DND-41 (cell line): ENCODE measurements around the gene CPE.
A peak's percentile ranks its signal among the peaks of the same experiment; 100 is the strongest.

ENCODE experiments used
- EZH2 ChIP-seq: IDR thresholded peaks from 3 replicates; pipeline ENCODE4 v1.6.1; 2012; ENCODE audit warnings: borderline replicate concordance, low read depth, mild to moderate bottlenecking, moderate library complexity, low read length, inconsistent platforms; ENCODE audit not compliant: severe bottlenecking
- TF ChIP-seq, protein P1 (sequence below): IDR thresholded peaks from 2 replicates; pipeline ENCODE4 v1.5.1; 2012; ENCODE audit warnings: borderline replicate concordance, low read length, moderate library complexity, mild to moderate bottlenecking; ENCODE audit not compliant: poor library complexity, severe bottlenecking; ENCODE audit errors: extremely low read depth

GRCh38 chr4:165351359-165352130 is 27.3 kb upstream of the CPE start:
- TF ChIP-seq, protein P1, sequence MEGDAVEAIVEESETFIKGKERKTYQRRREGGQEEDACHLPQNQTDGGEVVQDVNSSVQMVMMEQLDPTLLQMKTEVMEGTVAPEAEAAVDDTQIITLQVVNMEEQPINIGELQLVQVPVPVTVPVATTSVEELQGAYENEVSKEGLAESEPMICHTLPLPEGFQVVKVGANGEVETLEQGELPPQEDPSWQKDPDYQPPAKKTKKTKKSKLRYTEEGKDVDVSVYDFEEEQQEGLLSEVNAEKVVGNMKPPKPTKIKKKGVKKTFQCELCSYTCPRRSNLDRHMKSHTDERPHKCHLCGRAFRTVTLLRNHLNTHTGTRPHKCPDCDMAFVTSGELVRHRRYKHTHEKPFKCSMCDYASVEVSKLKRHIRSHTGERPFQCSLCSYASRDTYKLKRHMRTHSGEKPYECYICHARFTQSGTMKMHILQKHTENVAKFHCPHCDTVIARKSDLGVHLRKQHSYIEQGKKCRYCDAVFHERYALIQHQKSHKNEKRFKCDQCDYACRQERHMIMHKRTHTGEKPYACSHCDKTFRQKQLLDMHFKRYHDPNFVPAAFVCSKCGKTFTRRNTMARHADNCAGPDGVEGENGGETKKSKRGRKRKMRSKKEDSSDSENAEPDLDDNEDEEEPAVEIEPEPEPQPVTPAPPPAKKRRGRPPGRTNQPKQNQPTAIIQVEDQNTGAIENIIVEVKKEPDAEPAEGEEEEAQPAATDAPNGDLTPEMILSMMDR, result peak; percentile 27
- no peak for TF ChIP-seq EZH2
